ENCODE data around the gene CCDC141.

The CCDC141 gene

GRCh38 chr2:178829981-178830380, 220.0 kb downstream of the CCDC141 start:
- no peak for DNase-seq (ENCODE audit: low read depth in 2 of 2, low spot score in 1 of 2)

- no peak for DNase-seq (ENCODE audit: low read depth in 2 of 2, low spot score in 1 of 2)
Observed at GRCh38 chr2:178829299-178829960, 220.5 kb downstream of the CCDC141 start.

- DNase-seq (ENCODE audit: low read depth in 2 of 2, low spot score in 1 of 2): no peak
Observed at GRCh38 chr2:178828486-178828881, 221.5 kb downstream of the CCDC141 start.

- DNase-seq (ENCODE audit: low read depth in 2 of 2, low spot score in 1 of 2): no peak
Observed at GRCh38 chr2:178827739-178828485, 222.0 kb downstream of the CCDC141 start.

GRCh38 chr2:178827111-178827510, 222.8 kb downstream of the CCDC141 start:
- no peak for DNase-seq (ENCODE audit: low read depth in 2 of 2, low spot score in 1 of 2)

GRCh38 chr2:178825183-178825582, 224.8 kb downstream of the CCDC141 start:
- no peak for DNase-seq (ENCODE audit: low read depth in 2 of 2, low spot score in 1 of 2)

- no peak for DNase-seq (ENCODE audit: low read depth in 2 of 2, low spot score in 1 of 2)
Observed at GRCh38 chr2:178824181-178824580, 225.8 kb downstream of the CCDC141 start.

GRCh38 chr2:178819992-178820391, 229.9 kb downstream of the CCDC141 start:
- no peak for DNase-seq (ENCODE audit: low read depth in 2 of 2, low spot score in 1 of 2)

GRCh38 chr2:178819147-178819875, 230.6 kb downstream of the CCDC141 start:
- no peak for DNase-seq (ENCODE audit: low read depth in 2 of 2, low spot score in 1 of 2)

GRCh38 chr2:178811901-178812300, 238.0 kb downstream of the CCDC141 start:
- DNase-seq (ENCODE audit: low read depth in 2 of 2, low spot score in 1 of 2): no peak

GRCh38 chr2:178811045-178811444, 238.9 kb downstream of the CCDC141 start:
- DNase-seq (ENCODE audit: low read depth in 2 of 2, low spot score in 1 of 2): no peak

- no peak for DNase-seq (ENCODE audit: low read depth in 2 of 2, low spot score in 1 of 2)
Observed at GRCh38 chr2:178810422-178810821, 239.5 kb downstream of the CCDC141 start.

GRCh38 chr2:178807227-178808008, 242.5 kb downstream of the CCDC141 start, which contains the start of gene TTN:
TSS of gene TTN (minus strand) at chr2:178807423. CDS start at chr2:178804642, 2,781 bp downstream.
- DNase-seq (ENCODE audit: low read depth in 2 of 2, low spot score in 1 of 2): no peak

GRCh38 chr2:178806543-178806942, 243.4 kb downstream of the CCDC141 start:
- no peak for DNase-seq (ENCODE audit: low read depth in 2 of 2, low spot score in 1 of 2)

GRCh38 chr2:178805457-178805856, 244.5 kb downstream of the CCDC141 start:
- no peak for DNase-seq (ENCODE audit: low read depth in 2 of 2, low spot score in 1 of 2)

- DNase-seq (ENCODE audit: low read depth in 2 of 2, low spot score in 1 of 2): no peak
Observed at GRCh38 chr2:178804791-178805190, 245.1 kb downstream of the CCDC141 start.

GRCh38 chr2:178800510-178800909, 249.4 kb downstream of the CCDC141 start:
- DNase-seq (ENCODE audit: low read depth in 2 of 2, low spot score in 1 of 2): no peak

- no peak for DNase-seq (ENCODE audit: low read depth in 2 of 2, low spot score in 1 of 2)
Observed at GRCh38 chr2:178799305-178799704, 250.6 kb downstream of the CCDC141 start.

GRCh38 chr2:178796079-178796677, 253.8 kb downstream of the CCDC141 start:
- DNase-seq (ENCODE audit: low read depth in 2 of 2, low spot score in 1 of 2): no peak

- DNase-seq (ENCODE audit: low read depth in 2 of 2, low spot score in 1 of 2): no peak
Observed at GRCh38 chr2:178787934-178788333, 262.0 kb downstream of the CCDC141 start.

- no peak for DNase-seq (ENCODE audit: low read depth in 2 of 2, low spot score in 1 of 2)
Observed at GRCh38 chr2:178787155-178787554, 262.8 kb downstream of the CCDC141 start.

Data from stimulated activated CD8-positive, alpha-beta memory T cell treated with anti-CD3 and anti-CD28 coated beads, Interleukin-4, amount 100 ng/mL, for 1 hour (primary cell).